IMR-90 (cell line): ENCODE data around the gene DHRSX. TPM values are rescaled to one million over a fixed set of nuclear protein-coding genes. Genes with fewer than 3 reads are reported as not detected.

Source experiments
- ATAC-seq: fragments of 200-7000 bp; cut with Tn5 transposase; 2 replicates; pipeline ENCODE4 v1.9.1; 2020; ENCODE audit warnings: low read depth, mild to moderate bottlenecking, moderate library complexity
- Bru-seq: library from RNA; stranded (reverse); fragments of 400-500 nt; gene quantifications from one replicate; lab custom pipeline; 2021; lab: Mats Ljungman, UMichigan
- BruChase-seq, 2 experiments: library from RNA; stranded (reverse); fragments of 400-500 nt; gene quantifications; one replicate each; lab custom pipeline; 2021; lab: Mats Ljungman, UMichigan
- BruUV-seq: library from RNA; stranded (reverse); fragments of 400-500 nt; replicated peaks from 2 replicates; lab custom pipeline; 2021; lab: Mats Ljungman, UMichigan
- CTCF ChIA-PET: fragments of 300-600 bp; formaldehyde crosslinking; extraction: SDS; loops from one replicate; lab custom pipeline; 2021; ENCODE audit warnings: antibody characterized with exemption; lab: Yijun Ruan, JAX
- POLR2A ChIA-PET: fragments of 300-600 bp; sonication (Branson Sonifier 250); formaldehyde crosslinking; loops from one replicate; lab custom pipeline; 2022; ENCODE audit warnings: antibody characterized with exemption; ENCODE audit not compliant: unreplicated experiment; lab: Charles Lee
- DNase-seq: peaks from one replicate; pipeline ENCODE4 v3.0.0; 2013
- H2AFZ ChIP-seq: replicated peaks from 2 replicates; pipeline ENCODE3; 2013; ENCODE audit warnings: low read length, mild to moderate bottlenecking; ENCODE audit not compliant: poor library complexity
- H2AK5ac ChIP-seq: 2 replicates; pipeline ENCODE4 v1.6.1; 2013; ENCODE audit warnings: low read depth, low read length, inconsistent platforms
- H2AK9ac ChIP-seq: replicated peaks from 2 replicates; pipeline ENCODE3; 2013; ENCODE audit warnings: mild to moderate bottlenecking, low read depth, low read length, moderate library complexity; ENCODE audit not compliant: poor library complexity
- H2BK120ac ChIP-seq: 2 replicates; pipeline ENCODE4 v1.6.1; 2013; ENCODE audit warnings: low read depth, low read length, inconsistent platforms
- H2BK15ac ChIP-seq: 3 replicates; pipeline ENCODE4 v1.6.1; 2013; ENCODE audit warnings: low read depth, low read length, inconsistent platforms
- H2BK20ac ChIP-seq: 2 replicates; pipeline ENCODE4 v1.6.1; 2013; ENCODE audit warnings: low read depth, mild to moderate bottlenecking, inconsistent platforms, low read length, moderate library complexity
- H2BK5ac ChIP-seq: 2 replicates; pipeline ENCODE4 v1.6.1; 2013; ENCODE audit warnings: mild to moderate bottlenecking, low read depth, low read length, inconsistent platforms; ENCODE audit not compliant: poor library complexity, severe bottlenecking
- H3K14ac ChIP-seq: replicated peaks from 2 replicates; pipeline ENCODE4 v1.6.1; 2013; ENCODE audit warnings: low read depth, low read length, inconsistent platforms
- H3K18ac ChIP-seq: 2 replicates; pipeline ENCODE4 v1.6.1; 2013; ENCODE audit warnings: low read depth, low read length, control low read depth
- H3K23ac ChIP-seq: 2 replicates; pipeline ENCODE4 v1.6.1; 2013; ENCODE audit warnings: low read depth, low read length, inconsistent platforms
- H3K27ac ChIP-seq: 2 replicates; pipeline ENCODE4 v1.5.1; 2013; ENCODE audit warnings: mild to moderate bottlenecking, control low read depth, low read length; ENCODE audit not compliant: insufficient read depth
- H3K27me3 ChIP-seq: 2 replicates; pipeline ENCODE4 v1.6.1; 2013; ENCODE audit warnings: low read length; ENCODE audit not compliant: control insufficient read depth, insufficient read depth
- H3K36me3 ChIP-seq: 2 replicates; pipeline ENCODE4 v1.6.1; 2013; ENCODE audit warnings: low read length, mixed read lengths; ENCODE audit not compliant: control insufficient read depth, insufficient read depth
- H3K4ac ChIP-seq: 2 replicates; pipeline ENCODE4 v1.6.1; 2013; ENCODE audit warnings: low read depth, low read length, inconsistent platforms
- H3K4me1 ChIP-seq: 2 replicates; pipeline ENCODE4 v1.6.1; 2013; ENCODE audit warnings: low read length, mixed read lengths; ENCODE audit not compliant: control insufficient read depth, insufficient read depth
- H3K4me2 ChIP-seq: 2 replicates; pipeline ENCODE4 v1.6.1; 2013; ENCODE audit warnings: low read depth, mild to moderate bottlenecking, control low read depth, low read length, moderate library complexity
- H3K4me3 ChIP-seq: 2 replicates; pipeline ENCODE4 v1.5.1; 2013; ENCODE audit warnings: low read depth, mild to moderate bottlenecking, control low read depth, low read length, moderate library complexity; ENCODE audit not compliant: insufficient read depth
- H3K56ac ChIP-seq: 2 replicates; pipeline ENCODE4 v1.6.1; 2013; ENCODE audit warnings: low read length, inconsistent platforms; ENCODE audit not compliant: insufficient read depth; ENCODE audit errors: extremely low read depth
- H3K79me1 ChIP-seq, 2 experiments: 2 replicates each; pipeline ENCODE4 v1.6.1; 2013; ENCODE audit warnings: low read length in 2 of 2, inconsistent platforms in 1 of 2, low read depth in 1 of 2
- H3K9ac ChIP-seq: 2 replicates; pipeline ENCODE4 v1.6.1; 2013; ENCODE audit warnings: low read depth, low read length, control low read depth
- H3K9me1 ChIP-seq: 2 replicates; pipeline ENCODE4 v1.6.1; 2013; ENCODE audit warnings: low read length, inconsistent platforms; ENCODE audit not compliant: insufficient read depth
- H3K9me3 ChIP-seq: 2 replicates; pipeline ENCODE4 v1.6.1; 2013; ENCODE audit warnings: low read length; ENCODE audit not compliant: control insufficient read depth, insufficient read depth
- H4K20me1 ChIP-seq: 2 replicates; pipeline ENCODE4 v1.6.1; 2013; ENCODE audit warnings: low read length, inconsistent platforms; ENCODE audit not compliant: insufficient read depth
- H4K5ac ChIP-seq: 2 replicates; pipeline ENCODE4 v1.6.1; 2013; ENCODE audit warnings: mild to moderate bottlenecking, low read depth, low read length, control low read depth
- H4K8ac ChIP-seq, 2 experiments: 2 replicates each; pipeline ENCODE4 v1.6.1; 2013; ENCODE audit warnings: low read depth in 2 of 2, low read length in 2 of 2, control low read depth in 1 of 2, inconsistent platforms in 1 of 2
- H4K91ac ChIP-seq: 2 replicates; pipeline ENCODE4 v1.6.1; 2013; ENCODE audit warnings: low read depth, low read length, inconsistent platforms; ENCODE audit not compliant: insufficient read depth
- CHD1 ChIP-seq: IDR thresholded peaks from 2 replicates; pipeline ENCODE4 v1.6.1; 2012; ENCODE audit warnings: low read depth, low read length, improper control_type of control experiment
- POLR2A ChIP-seq: IDR thresholded peaks from 2 replicates; pipeline ENCODE4 v1.6.1; 2012; ENCODE audit warnings: mild to moderate bottlenecking, low read depth, low read length
- WGBS, 2 experiments: methylation state at CpG; one replicate each; pipeline versions ENCODE4 v1.1.5 to v1.1.7; 2013; ENCODE audit warnings: missing lambda C conversion rate in 2 of 2; ENCODE audit not compliant: insufficient read length in 1 of 2; ENCODE audit errors: extremely low coverage in 2 of 2; 5-methylcytosine and 5-hydroxymethylcytosine counted together
- dilution Hi-C: fragments of 300-500 bp; cut with HindIII; formaldehyde crosslinking; loops from one replicate; pipeline ENCODE4 v1.14.3; 2018; ENCODE audit warnings: low sequenced_read_pairs; ENCODE audit not compliant: unreplicated experiment
- in situ Hi-C: fragments of 300-500 bp; cut with MboI; formaldehyde crosslinking; loops from 3 replicates; pipeline ENCODE4 v1.14.3; 2019; ENCODE audit warnings: low sequenced_read_pairs, inconsistent platforms, mixed read lengths
- intact Hi-C: fragments of 100-400 bp; cut with micrococcal nuclease; formaldehyde crosslinking; loops from 2 replicates; pipeline ENCODE4 v1.10.0; 2022
- long read RNA-seq: library from polyadenylated mRNA; unstranded; transcript quantifications from one replicate; pipeline ENCODE4 v2.0.0, GENCODE V29; 2021; ENCODE audit not compliant: unreplicated experiment
- polyA plus RNA-seq, 3 experiments: library from polyadenylated mRNA; depleted of rRNA; stranded (reverse); fragments of >200 nt; gene quantifications; 2 replicates each; pipeline ENCODE4 v1.2.3, GENCODE V29; 2012; ENCODE audit warnings: low replicate concordance in 1 of 3
- total RNA-seq: library from RNA; depleted of rRNA; stranded (reverse); fragments of >200 nt; gene quantifications from 2 replicates; pipeline ENCODE4 v1.2.3, GENCODE V29; 2012; rRNA removed

Gene DHRSX, protein sequence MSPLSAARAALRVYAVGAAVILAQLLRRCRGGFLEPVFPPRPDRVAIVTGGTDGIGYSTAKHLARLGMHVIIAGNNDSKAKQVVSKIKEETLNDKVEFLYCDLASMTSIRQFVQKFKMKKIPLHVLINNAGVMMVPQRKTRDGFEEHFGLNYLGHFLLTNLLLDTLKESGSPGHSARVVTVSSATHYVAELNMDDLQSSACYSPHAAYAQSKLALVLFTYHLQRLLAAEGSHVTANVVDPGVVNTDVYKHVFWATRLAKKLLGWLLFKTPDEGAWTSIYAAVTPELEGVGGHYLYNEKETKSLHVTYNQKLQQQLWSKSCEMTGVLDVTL
- total RNA-seq, result 26.2 and 28.3 TPM in 2 replicates
- 38.0 and 42.7 TPM in 2 replicates for polyA plus RNA-seq (2012; rRNA removed)
- polyA plus RNA-seq (2012; cell fraction: cytosol; rRNA removed), result 28.3 and 35.0 TPM in 2 replicates
- polyA plus RNA-seq (2012; cell fraction: nucleus; rRNA removed; ENCODE audit: low replicate concordance), result 28.1 and 30.9 TPM in 2 replicates
- percentile 80 among the genes with signal in this experiment for Bru-seq, nascent RNA
- percentile 92 among the genes with signal in this experiment for BruChase-seq, experiment 1, labeled RNA remaining after a 6-hour chase
- percentile 82 among the genes with signal in this experiment for BruChase-seq, experiment 2, labeled RNA remaining after a 2-hour chase
- long read RNA-seq, transcript DHRSX-201 (7 exons, 2,571 nt), result major isoform, 31 of 51 reads
- long read RNA-seq, partial matches to known transcripts, result 4 of 51 reads
- long read RNA-seq, other reads (novel, unspliced or antisense), result 16 of 51 reads

DNA sequence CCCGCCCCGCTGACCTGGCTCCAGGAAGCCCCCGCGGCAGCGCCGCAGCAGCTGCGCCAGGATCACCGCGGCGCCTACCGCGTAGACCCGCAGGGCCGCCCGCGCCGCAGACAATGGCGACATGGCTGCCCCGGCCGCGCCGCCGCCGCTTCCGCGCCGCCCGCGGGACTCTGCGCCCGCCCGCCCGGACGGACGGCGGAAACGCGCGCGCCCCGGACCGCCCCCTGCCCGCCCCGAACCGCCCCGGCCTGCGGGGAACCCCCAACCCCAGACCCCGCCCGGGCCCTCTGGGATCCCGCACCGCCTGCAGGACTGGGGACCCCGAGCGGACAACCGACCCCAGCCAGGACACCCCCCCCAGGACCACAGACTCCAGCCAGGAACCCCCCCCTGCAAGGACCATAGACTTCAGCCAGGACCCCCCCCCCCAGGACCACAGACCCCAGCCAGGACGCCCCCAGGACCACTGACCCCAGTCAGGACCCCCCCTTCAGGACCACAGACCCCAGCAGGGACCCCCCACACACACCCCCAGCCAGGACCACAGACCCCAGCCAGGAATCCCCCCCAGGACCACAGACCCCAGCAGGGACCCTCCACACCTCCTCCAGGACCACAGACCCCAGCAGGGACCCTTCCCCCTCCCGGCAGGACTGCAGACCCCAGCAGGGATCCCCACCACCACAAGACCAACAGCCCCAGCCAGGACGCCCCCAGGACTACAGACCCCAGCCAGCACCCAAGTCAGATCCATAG is at the start of gene DHRSX, which contains the start of gene ZBED1:
Gene DHRSX (minus strand): TSS at position 174 of the 756 bp plus-strand sequence. CDS start 51 bp downstream, at position 123.
Gene ZBED1 (minus strand): TSS at position 174 of the 756 bp plus-strand sequence. CDS start 10,257 bp downstream, outside the sequence.
- no peaks in the 10 kb centered on the region for H3K9me3 ChIP-seq
- no peak within 1 kb of the TSS for H2BK20ac ChIP-seq
- peak within 1 kb of the TSS; percentile 86 for H3K9ac ChIP-seq
- in situ Hi-C loops, result no loop called here
- peak within 1 kb of the TSS; percentile 42; the same call in 1 of the 2 replicates for H3K23ac ChIP-seq
- H3K4ac ChIP-seq, result peak within 1 kb of the TSS; percentile 83
- H2BK5ac ChIP-seq, result peak within 1 kb of the TSS; percentile 65
- WGBS, 2 experiments, result 1% methylated on average over 35 of the region's 57 CpGs; no CpG with 5 or more reads in 1 of the 2 experiments
- TF ChIP-seq POLR2A (peak; percentile 63), CHD1 (no peak)
- H3K9me1 ChIP-seq, result peaks cover 3% of the 10 kb centered on the region; the same call in 1 of the 2 replicates
- no peak within 1 kb of the TSS for H4K91ac ChIP-seq
- H3K18ac ChIP-seq, result no peak within 1 kb of the TSS; the same call in 1 of the 2 replicates
- peak within 1 kb of the TSS; percentile 89 for H2AFZ ChIP-seq
- H2BK15ac ChIP-seq, result no peak within 1 kb of the TSS
- no TSS peak for BruUV-seq
- H3K79me1 ChIP-seq, result peaks cover 5 to 23% of the 10 kb centered on the region in 2 experiments; a peak in 2 of 4 replicates
- ATAC-seq (peak; percentile 79), DNase-seq (no peak)
- H2BK120ac ChIP-seq, result no peak within 1 kb of the TSS
- H2AK5ac ChIP-seq, result 0 out of 2 replicates have a peak within 1 kb of the TSS, but pooled peaks have one; percentile 50
- POLR2A ChIA-PET, result no interaction called here
- H3K27ac ChIP-seq, result peak within 1 kb of the TSS; percentile 71
- peak within 1 kb of the TSS; percentile 31; the same call in 1 of the 2 replicates for H3K14ac ChIP-seq
- dilution Hi-C loops, result no loop called here
- peaks cover 20% of the 10 kb centered on the region; the same call in 1 of the 2 replicates for H4K20me1 ChIP-seq
- peak within 1 kb of the TSS; percentile 58; the same call in 1 of the 2 replicates for H4K5ac ChIP-seq
- intact Hi-C loops, result no loop called here
- H3K56ac ChIP-seq, result no peak within 1 kb of the TSS
- H3K4me2 ChIP-seq, result peak within 1 kb of the TSS; percentile 90
- H2AK9ac ChIP-seq, result peak within 1 kb of the TSS; percentile 92
- peak within 1 kb of the TSS; percentile 68 for H3K4me3 ChIP-seq
- H4K8ac ChIP-seq, result peak within 1 kb of the TSS; percentile 59 to 63; a peak in 3 of 4 replicates
- CTCF ChIA-PET, result no interaction called here
- H3K27me3 ChIP-seq, result no peaks in the 10 kb centered on the region
- H3K4me1 ChIP-seq, result peaks cover 12% of the 10 kb centered on the region
- peaks cover 2% of the 10 kb centered on the region for H3K36me3 ChIP-seq
